ENCODE data around the gene NT5DC3. TPM values are rescaled to one million over a fixed set of nuclear protein-coding genes. Genes with fewer than 3 reads are reported as not detected.

Gene NT5DC3
- total RNA-seq, 1 experiment from 2014 or later = 12.5 TPM

- H3K9me3 Mint-ChIP-seq = no peaks in the 10 kb centered on the region
- ChIA-PET CTCF (no interaction called here), POLR2A (no interaction called here)
- 0 out of 2 replicates have a peak, but pooled peaks cover 4% of the 10 kb centered on the region for H3K4me1 Mint-ChIP-seq
- DNase-seq (ENCODE audit: low spot score) (no peak), ATAC-seq (no peak)
- no peak for TF ChIP-seq KAT7 (CRISPR knock-in tag; IDR thresholded peaks at IDR 0.05; ENCODE audit: borderline replicate concordance)
- no peak for TF ChIP-seq TEAD1 (CRISPR knock-in tag; IDR thresholded peaks at IDR 0.05)
- no peak for TF ChIP-seq GTF2I (CRISPR knock-in tag; conservative IDR thresholded peaks at IDR 0.05)
- no peak overlapping the region for H3K4me3 Mint-ChIP-seq
- H3K27me3 Mint-ChIP-seq (ENCODE audit: low read depth) = no peaks in the 10 kb centered on the region
- no peak overlapping the region for H3K27ac Mint-ChIP-seq
- H3K36me3 Mint-ChIP-seq = peaks cover 31% of the 10 kb centered on the region
Observed at GRCh38 chr12:103774977-103775560, 66.0 kb downstream of the NT5DC3 start.

- no peak overlapping the region for H3K27ac Mint-ChIP-seq
- DNase-seq (ENCODE audit: low spot score) (no peak), ATAC-seq (no peak)
- peaks cover 18% of the 10 kb centered on the region for H3K4me1 Mint-ChIP-seq
- H3K4me3 Mint-ChIP-seq = no peak overlapping the region
- H3K36me3 Mint-ChIP-seq = peaks cover 28% of the 10 kb centered on the region
- POLR2A ChIA-PET = no interaction called here
- no peaks in the 10 kb centered on the region for H3K9me3 Mint-ChIP-seq
- H3K27me3 Mint-ChIP-seq (ENCODE audit: low read depth) = no peaks in the 10 kb centered on the region
- CTCF ChIA-PET = interaction anchor here (1.1 kb wide), 1 partner anchor 27 kb away, joined by 3 read pairs; no protein-coding TSS in a partner anchor
- no peak for TF ChIP-seq SMAD3 (CRISPR knock-in tag; IDR thresholded peaks at IDR 0.05; ENCODE audit: borderline replicate concordance)
- no peak for TF ChIP-seq ZBTB43 (CRISPR knock-in tag; IDR thresholded peaks at IDR 0.05)
- no peak for TF ChIP-seq JUN (CRISPR knock-in tag; IDR thresholded peaks at IDR 0.05)
- TF ChIP-seq ATF2 (CRISPR knock-in tag; IDR thresholded peaks at IDR 0.05; ENCODE audit: borderline replicate concordance, low read depth) = no peak
- TF ChIP-seq AR (CRISPR knock-in tag; IDR thresholded peaks at IDR 0.05) = no peak
- no peak for TF ChIP-seq PREB (CRISPR knock-in tag; IDR thresholded peaks at IDR 0.05; ENCODE audit: borderline replicate concordance)
- TF ChIP-seq EMX1 (CRISPR knock-in tag; IDR thresholded peaks at IDR 0.05) = no peak
- TF ChIP-seq ATF3 (CRISPR knock-in tag; conservative IDR thresholded peaks at IDR 0.05) = no peak
- TF ChIP-seq TP53 (CRISPR knock-in tag; IDR thresholded peaks at IDR 0.05) = no peak
- TF ChIP-seq GRHL2 (CRISPR knock-in tag; IDR thresholded peaks at IDR 0.05; ENCODE audit: insufficient replicate concordance, severe bottlenecking) = no peak
- no peak for TF ChIP-seq E2F1 (CRISPR knock-in tag; IDR thresholded peaks at IDR 0.05)
- TF ChIP-seq ZNF532 (CRISPR knock-in tag; IDR thresholded peaks at IDR 0.05; ENCODE audit: borderline replicate concordance) = no peak
Observed at GRCh38 chr12:103773109-103773910, 67.7 kb downstream of the NT5DC3 start.

All from WTC11 (cell line).